AG04450 (cell line): Measurements from ENCODE around the gene NAP1L2. TPM values are rescaled to one million over a fixed set of nuclear protein-coding genes. Genes with fewer than 3 reads are reported as not detected.

Experiments used
- CTCF ChIA-PET: fragments of 300-600, 350-600 bp; formaldehyde crosslinking; extraction: SDS; loops from one replicate; lab custom pipeline; 2022; ENCODE audit warnings: antibody characterized with exemption, inconsistent platforms; lab: Charles Lee
- POLR2A ChIA-PET: fragments of 350-600 bp; formaldehyde crosslinking; extraction: SDS; loops from one replicate; lab custom pipeline; 2021; ENCODE audit warnings: antibody characterized with exemption, inconsistent platforms; lab: Yijun Ruan, JAX
- DNase-seq: peaks from one replicate; pipeline ENCODE4 v3.0.0-alpha.2; 2011; ENCODE audit warnings: low read depth, low spot score
- H3K27ac ChIP-seq: one replicate; pipeline ENCODE4 v1.5.1; 2012; ENCODE audit warnings: low read depth, low read length, control low read depth
- H3K27me3 ChIP-seq: one replicate; pipeline ENCODE4 v1.6.0; 2012; ENCODE audit warnings: low read length; ENCODE audit not compliant: control insufficient read depth, insufficient read depth
- H3K4me3 ChIP-seq: 2 replicates; pipeline ENCODE4 v1.5.1; 2011; ENCODE audit warnings: mild to moderate bottlenecking, low read depth, low read length, control low read depth
- H3K9me3 ChIP-seq: 2 replicates; pipeline ENCODE4 v1.5.1; 2012; ENCODE audit warnings: low read length; ENCODE audit not compliant: control insufficient read depth, insufficient read depth
- polyA minus RNA-seq: library from RNA; depleted of rRNA, polyadenylated mRNA; stranded (reverse); fragments of >200 nt; gene quantifications from 2 replicates; pipeline ENCODE4 v1.2.3, GENCODE V29; 2011; rRNA and poly(A)+ RNA removed
- polyA plus RNA-seq: library from polyadenylated mRNA; depleted of rRNA; stranded (reverse); fragments of >200 nt; gene quantifications from 2 replicates; pipeline ENCODE4 v1.2.3, GENCODE V29; 2011; rRNA removed
- TF ChIP-seq, protein P1 (sequence below): IDR thresholded peaks from 2 replicates; pipeline ENCODE4 v1.5.1; 2011; ENCODE audit warnings: low read depth, low read length, control low read depth, inconsistent platforms

The NAP1L2 gene
- polyA plus RNA-seq (not detected in 2 replicates), polyA minus RNA-seq (not detected in 2 replicates)

GRCh38 chrX:73214426-73215094 is at the start of gene NAP1L2:
Gene NAP1L2, minus strand, starts transcription at chrX:73214851. Its CDS starts 359 bp downstream, at chrX:73214492.
- no peak within 1 kb of the TSS for H3K27ac ChIP-seq
- H3K4me3 ChIP-seq: no peak within 1 kb of the TSS
- ChIA-PET CTCF (no interaction called here), POLR2A (no interaction called here)
- no peak for DNase-seq
- H3K9me3 ChIP-seq: no peaks in the 10 kb centered on the region
- TF ChIP-seq, protein P1, sequence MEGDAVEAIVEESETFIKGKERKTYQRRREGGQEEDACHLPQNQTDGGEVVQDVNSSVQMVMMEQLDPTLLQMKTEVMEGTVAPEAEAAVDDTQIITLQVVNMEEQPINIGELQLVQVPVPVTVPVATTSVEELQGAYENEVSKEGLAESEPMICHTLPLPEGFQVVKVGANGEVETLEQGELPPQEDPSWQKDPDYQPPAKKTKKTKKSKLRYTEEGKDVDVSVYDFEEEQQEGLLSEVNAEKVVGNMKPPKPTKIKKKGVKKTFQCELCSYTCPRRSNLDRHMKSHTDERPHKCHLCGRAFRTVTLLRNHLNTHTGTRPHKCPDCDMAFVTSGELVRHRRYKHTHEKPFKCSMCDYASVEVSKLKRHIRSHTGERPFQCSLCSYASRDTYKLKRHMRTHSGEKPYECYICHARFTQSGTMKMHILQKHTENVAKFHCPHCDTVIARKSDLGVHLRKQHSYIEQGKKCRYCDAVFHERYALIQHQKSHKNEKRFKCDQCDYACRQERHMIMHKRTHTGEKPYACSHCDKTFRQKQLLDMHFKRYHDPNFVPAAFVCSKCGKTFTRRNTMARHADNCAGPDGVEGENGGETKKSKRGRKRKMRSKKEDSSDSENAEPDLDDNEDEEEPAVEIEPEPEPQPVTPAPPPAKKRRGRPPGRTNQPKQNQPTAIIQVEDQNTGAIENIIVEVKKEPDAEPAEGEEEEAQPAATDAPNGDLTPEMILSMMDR: no peak
- H3K27me3 ChIP-seq: no peaks in the 10 kb centered on the region

DNA sequence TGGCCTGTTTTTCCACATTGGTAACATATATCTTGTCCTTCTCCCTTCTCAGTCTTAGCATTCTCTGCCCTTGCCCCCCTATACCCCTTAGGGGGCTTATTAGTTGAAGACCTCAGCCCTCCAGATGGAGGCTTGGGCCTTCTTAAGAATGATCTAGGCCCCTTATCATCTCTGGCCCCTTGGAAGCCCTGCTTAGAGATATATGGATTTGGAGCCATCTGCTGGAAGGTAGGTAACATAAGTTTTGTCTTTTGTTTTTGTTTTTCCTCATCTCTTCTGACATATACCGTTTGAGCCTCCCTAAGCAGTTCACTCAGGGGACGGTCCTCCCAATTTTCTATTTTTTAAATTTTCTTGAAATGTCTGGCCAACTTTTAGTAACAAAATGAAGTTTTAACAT is 48.3 kb upstream of the NAP1L2 start:
- Histone ChIP-seq H3K9me3 (no peaks in the 10 kb centered on the region), H3K27ac (no peak overlapping the region), H3K27me3 (no peaks in the 10 kb centered on the region), H3K4me3 (no peak overlapping the region)
- CTCF ChIA-PET: no interaction called here
- POLR2A ChIA-PET: no interaction called here
- no peak for DNase-seq
- TF ChIP-seq, protein P1: no peak

DNA sequence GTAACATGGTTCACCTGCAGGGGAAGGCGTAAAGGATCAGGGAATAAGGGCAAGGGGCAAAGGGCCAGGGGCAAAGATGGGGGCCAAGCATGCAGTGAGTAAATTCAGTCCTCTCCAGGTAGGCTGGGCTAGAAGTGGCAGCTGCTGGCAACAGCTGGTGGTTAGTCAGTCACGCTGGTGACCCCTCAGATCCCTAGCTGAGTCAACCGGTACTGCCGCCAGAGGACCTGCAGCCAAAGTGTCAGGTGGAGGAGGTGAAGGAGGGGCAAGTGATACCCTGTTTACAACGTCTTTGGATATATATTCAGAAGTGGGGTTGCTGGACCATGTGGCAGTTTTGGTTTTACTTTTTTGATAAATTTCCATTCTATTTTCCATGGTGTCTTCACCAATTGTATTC is 24.6 kb upstream of the NAP1L2 start:
- H3K4me3 ChIP-seq: no peak overlapping the region
- TF ChIP-seq, protein P1: no peak
- CTCF ChIA-PET: no interaction called here
- H3K9me3 ChIP-seq: no peaks in the 10 kb centered on the region
- H3K27ac ChIP-seq: no peak overlapping the region
- no peaks in the 10 kb centered on the region for H3K27me3 ChIP-seq
- no peak for DNase-seq
- POLR2A ChIA-PET: no interaction called here

- Histone ChIP-seq H3K27ac (no peak overlapping the region), H3K9me3 (no peaks in the 10 kb centered on the region), H3K27me3 (no peaks in the 10 kb centered on the region), H3K4me3 (no peak overlapping the region)
- CTCF ChIA-PET: no interaction called here
- POLR2A ChIA-PET: no interaction called here
- no peak for DNase-seq
- TF ChIP-seq, protein P1: no peak
These were observed 3.0 kb upstream of the NAP1L2 start for GRCh38 chrX:73217621-73218020.

- CTCF ChIA-PET: no interaction called here
- H3K27ac ChIP-seq: no peak overlapping the region
- no peaks in the 10 kb centered on the region for H3K27me3 ChIP-seq
- TF ChIP-seq, protein P1: no peak
- H3K4me3 ChIP-seq: no peak overlapping the region
- no peak for DNase-seq
- POLR2A ChIA-PET: no interaction called here
- H3K9me3 ChIP-seq: no peaks in the 10 kb centered on the region
These were observed 595 bp upstream of the NAP1L2 start for GRCh38 chrX:73215246-73215645.
